HepG2 (cell line): ENCODE results near the gene MED28. TPM values are rescaled to one million over a fixed set of nuclear protein-coding genes. Genes with fewer than 3 reads are reported as not detected.
A peak's percentile ranks its signal among the peaks of the same experiment; 100 is the strongest.

ENCODE experiments used
- ATM ChIP-seq: fragments of 450-650 bp; IDR thresholded peaks from 2 replicates; pipeline ENCODE4 v1.7.1; 2017; ENCODE audit warnings: mild to moderate bottlenecking, borderline replicate concordance
- CBX5 ChIP-seq: sonication (generic); formaldehyde crosslinking; IDR thresholded peaks from 2 replicates; pipeline ENCODE4 v1.4.0; 2020; ENCODE audit warnings: missing genetic modification reagents, borderline replicate concordance
- EZH2 ChIP-seq: conservative IDR thresholded peaks from 2 replicates; pipeline ENCODE4 v1.6.1; 2012; ENCODE audit warnings: mild to moderate bottlenecking, low read depth, low read length, moderate library complexity
- HDAC6 ChIP-seq: fragments of 200-600 bp; sonication (generic); IDR thresholded peaks from 2 replicates; pipeline ENCODE4 v1.7.0; 2017; ENCODE audit warnings: mild to moderate bottlenecking, antibody characterized with exemption, low read length, low read depth
- IRF9 ChIP-seq: sonication (generic); formaldehyde crosslinking; IDR thresholded peaks from 2 replicates; pipeline ENCODE4 v1.8.0; 2022; ENCODE audit warnings: missing genetic modification reagents, mild to moderate bottlenecking, borderline replicate concordance
- MEIS2 ChIP-seq: sonication (generic); formaldehyde crosslinking; IDR thresholded peaks from 2 replicates; pipeline ENCODE4 v1.9.0; 2021; ENCODE audit warnings: mild to moderate bottlenecking, missing genetic modification reagents
- NKX3-1 ChIP-seq: sonication (generic); formaldehyde crosslinking; IDR thresholded peaks from 2 replicates; pipeline ENCODE4 v1.5.0; 2020; ENCODE audit warnings: missing genetic modification reagents
- POGK ChIP-seq: sonication (generic); formaldehyde crosslinking; conservative IDR thresholded peaks from 2 replicates; pipeline ENCODE4 v1.8.0; 2022; ENCODE audit warnings: mild to moderate bottlenecking, moderate library complexity, missing genetic modification reagents
- RFX5 ChIP-seq: IDR thresholded peaks from 2 replicates; pipeline ENCODE4 v1.6.1; 2011; ENCODE audit warnings: low read depth, low read length, improper control_type of control experiment
- SRF ChIP-seq: IDR thresholded peaks from 2 replicates; pipeline ENCODE4 v1.6.1; 2011; ENCODE audit warnings: mild to moderate bottlenecking, low read depth, low read length, moderate library complexity
- TBL1XR1 ChIP-seq: fragments of 150-350 bp; IDR thresholded peaks from 2 replicates; pipeline ENCODE4 v1.6.1; 2014; ENCODE audit warnings: borderline replicate concordance, low read length; ENCODE audit not compliant: partially characterized antibody
- ZBTB1 ChIP-seq: sonication (generic); formaldehyde crosslinking; IDR thresholded peaks from 2 replicates; pipeline ENCODE4 v1.4.0; 2020; ENCODE audit warnings: missing genetic modification reagents, borderline replicate concordance
- ZC3H4 ChIP-seq: sonication (generic); formaldehyde crosslinking; IDR thresholded peaks from 2 replicates; pipeline ENCODE4 v1.4.0; 2020; ENCODE audit warnings: missing genetic modification reagents, borderline replicate concordance
- ZNF24 ChIP-seq: fragments of 450-650 bp; IDR thresholded peaks from 2 replicates; pipeline ENCODE4 v1.6.1; 2017; ENCODE audit warnings: antibody characterized with exemption, mild to moderate bottlenecking
- ZNF441 ChIP-seq: sonication (generic); formaldehyde crosslinking; IDR thresholded peaks from 2 replicates; pipeline ENCODE4 v1.7.0; 2021; ENCODE audit warnings: missing genetic modification reagents, borderline replicate concordance
- ZNF543 ChIP-seq: sonication (generic); formaldehyde crosslinking; IDR thresholded peaks from 2 replicates; pipeline ENCODE4 v1.4.0; 2020; ENCODE audit warnings: mild to moderate bottlenecking, missing genetic modification reagents
- ZNF556 ChIP-seq: sonication (generic); formaldehyde crosslinking; IDR thresholded peaks from 2 replicates; pipeline ENCODE4 v1.4.0; 2020; ENCODE audit warnings: mild to moderate bottlenecking, missing genetic modification reagents, borderline replicate concordance
- ZNF598 ChIP-seq: sonication (generic); formaldehyde crosslinking; IDR thresholded peaks from 2 replicates; pipeline ENCODE4 v1.5.1; 2020; ENCODE audit warnings: mild to moderate bottlenecking, missing genetic modification reagents, borderline replicate concordance
- ZNF616 ChIP-seq: sonication (generic); formaldehyde crosslinking; IDR thresholded peaks from 2 replicates; pipeline ENCODE4 v1.5.0; 2020; ENCODE audit warnings: low read depth, mild to moderate bottlenecking, missing genetic modification reagents
- ZNF709 ChIP-seq: sonication (generic); formaldehyde crosslinking; IDR thresholded peaks from 2 replicates; pipeline ENCODE4 v1.5.0; 2020; ENCODE audit warnings: mild to moderate bottlenecking, missing genetic modification reagents
- ZNF777 ChIP-seq: sonication (generic); formaldehyde crosslinking; IDR thresholded peaks from 2 replicates; pipeline ENCODE4 v1.4.0; 2020; ENCODE audit warnings: missing genetic modification reagents
- ZNF841 ChIP-seq: sonication (generic); formaldehyde crosslinking; IDR thresholded peaks from 2 replicates; pipeline ENCODE4 v1.8.1; 2023; ENCODE audit warnings: missing genetic modification reagents, borderline replicate concordance
- polyA plus RNA-seq, 8 experiments: library from polyadenylated mRNA; depleted of rRNA in 3 of 8; stranded (reverse) in 7 of 8; unstranded in 1 of 8; fragments of >200 nt; fragmentation: Illumina TruSeq in 4 of 8; extraction: Trizol in 4 of 8; gene quantifications; 2 replicates each; pipeline versions ENCODE4 v1.2.1 to v1.2.3, GENCODE V29; 2011 to 2016; ENCODE audit warnings: low read depth in 4 of 8, missing spikeins in 1 of 8, mixed read lengths in 1 of 8; ENCODE audit not compliant: insufficient read depth in 1 of 8
- total RNA-seq, 5 experiments: library from RNA; depleted of rRNA; stranded (reverse); fragments of >200 nt; fragmentation: Illumina TruSeq; extraction: Trizol; gene quantifications; 2 replicates each; pipeline ENCODE4 v1.2.3, GENCODE V29; 2016; ENCODE audit warnings: low read depth in 1 of 5
- TF ChIP-seq, protein P1 (sequence below): sonication (generic); formaldehyde crosslinking; IDR thresholded peaks from 2 replicates; pipeline ENCODE4 v1.8.1; 2023; ENCODE audit warnings: mild to moderate bottlenecking, missing genetic modification reagents

The MED28 gene
- total and polyA plus RNA-seq, 2 of the 13 experiments (the other 11 are each of a cell fraction or from before 2014, with no cell fraction given), result 41.3 to 65.7 TPM

DNA sequence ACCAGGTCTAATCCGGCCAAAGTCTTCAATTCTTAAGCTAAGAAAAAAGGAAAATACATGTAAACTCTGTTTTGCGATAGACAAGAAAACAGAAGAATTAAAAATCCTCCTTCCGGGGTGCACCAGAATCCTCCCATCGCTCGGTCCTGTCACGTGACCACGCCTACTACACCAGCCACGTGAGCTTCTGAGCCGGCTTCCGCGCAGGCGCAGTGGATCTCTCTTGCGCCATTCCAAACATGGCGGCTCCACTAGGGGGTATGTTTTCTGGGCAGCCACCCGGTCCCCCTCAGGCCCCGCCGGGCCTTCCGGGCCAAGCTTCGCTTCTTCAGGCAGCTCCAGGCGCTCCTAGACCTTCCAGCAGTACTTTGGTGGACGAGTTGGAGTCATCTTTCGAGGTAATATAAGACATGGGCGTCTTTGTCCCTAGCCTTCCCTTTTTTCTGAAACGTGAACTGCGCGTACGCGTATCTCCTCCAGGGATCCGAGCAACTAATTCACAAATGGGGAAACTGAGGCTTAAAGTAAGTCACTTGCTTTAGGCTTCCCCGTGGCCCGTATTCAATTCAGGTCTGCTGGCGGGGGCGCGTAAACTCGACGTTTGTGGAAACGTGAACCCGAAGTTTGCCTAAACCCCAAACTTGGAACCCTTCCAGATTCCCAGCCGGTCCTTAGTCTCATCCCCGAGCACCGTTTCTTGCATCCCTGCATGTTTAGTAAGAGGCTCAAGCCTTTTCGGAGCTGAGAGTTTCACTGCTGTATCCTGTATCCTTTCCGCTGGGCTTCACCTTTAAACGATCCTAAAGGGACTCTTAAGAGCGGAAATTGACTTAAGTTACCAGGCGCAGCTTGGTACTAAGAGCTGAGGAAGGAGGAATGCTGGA, at the start of gene MED28 (continued):
- TF ChIP-seq, protein P1, sequence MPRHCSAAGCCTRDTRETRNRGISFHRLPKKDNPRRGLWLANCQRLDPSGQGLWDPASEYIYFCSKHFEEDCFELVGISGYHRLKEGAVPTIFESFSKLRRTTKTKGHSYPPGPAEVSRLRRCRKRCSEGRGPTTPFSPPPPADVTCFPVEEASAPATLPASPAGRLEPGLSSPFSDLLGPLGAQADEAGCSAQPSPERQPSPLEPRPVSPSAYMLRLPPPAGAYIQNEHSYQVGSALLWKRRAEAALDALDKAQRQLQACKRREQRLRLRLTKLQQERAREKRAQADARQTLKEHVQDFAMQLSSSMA (CRISPR knock-in tag), result no peak
- TF ChIP-seq SRF (no peak), HDAC6 (no peak), ZBTB1 (no peak), NKX3-1 (CRISPR knock-in tag) (0 out of 2 replicates have a peak, but pooled peaks have one; percentile 44), ZNF709 (CRISPR knock-in tag) (no peak), ZNF777 (CRISPR knock-in tag) (no peak; the same call in 1 of the 2 replicates), MEIS2 (CRISPR knock-in tag) (no peak), EZH2 (no peak), ZNF24 (no peak), ZNF543 (CRISPR knock-in tag) (0 out of 2 replicates have a peak, but pooled peaks have one; percentile 11), TBL1XR1 (no peak), POGK (CRISPR knock-in tag) (0 out of 2 replicates have a peak, but pooled peaks have one; percentile 56), ATM (no peak), IRF9 (CRISPR knock-in tag) (no peak; the same call in 1 of the 2 replicates), ZC3H4 (no peak), ZNF598 (CRISPR knock-in tag) (no peak), RFX5 (no peak), CBX5 (no peak; the same call in 1 of the 2 replicates), ZNF441 (CRISPR knock-in tag) (0 out of 2 replicates have a peak, but pooled peaks have one; percentile 33), ZNF841 (CRISPR knock-in tag) (no peak), ZNF616 (CRISPR knock-in tag) (no peak), ZNF556 (CRISPR knock-in tag) (no peak)
